Measurements from ENCODE around the gene SLC44A4.
"Not testable (repeated sequence)": the region's sequence is repeated elsewhere in the genome, so short reads cannot be mapped to it uniquely, and the experiment has no call there.

Gene SLC44A4

GRCh38 chr6:31907158-31907813 is 28.5 kb upstream of the SLC44A4 start:
- DNase-seq (ENCODE audit: low read depth), result peak; percentile 40
- H3K4me3 ChIP-seq (ENCODE audit: low read depth, low read length), result no peak overlapping the region
- TF ChIP-seq CTCF (IDR thresholded peaks at IDR 0.05; ENCODE audit: insufficient read depth, low read depth, low read length, missing control alignments), result no peak

- not testable (repeated sequence) for DNase-seq (ENCODE audit: low read depth)
These were observed 27.9 kb upstream of the SLC44A4 start for GRCh38 chr6:31906727-31907126.

GRCh38 chr6:31906122-31906521 is 27.3 kb upstream of the SLC44A4 start:
- no peak for TF ChIP-seq CTCF (IDR thresholded peaks at IDR 0.05; ENCODE audit: insufficient read depth, low read depth, low read length, missing control alignments)
- no peak for DNase-seq (ENCODE audit: low read depth)
- no peak overlapping the region for H3K4me3 ChIP-seq (ENCODE audit: low read depth, low read length)

More at GRCh38 chr6:31906727-31907126, 27.9 kb upstream of the SLC44A4 start:
- not testable (repeated sequence) for H3K4me3 ChIP-seq (ENCODE audit: low read depth, low read length)

GRCh38 chr6:31905041-31905440 is 26.2 kb upstream of the SLC44A4 start:
- no peak for TF ChIP-seq CTCF (IDR thresholded peaks at IDR 0.05; ENCODE audit: insufficient read depth, low read depth, low read length, missing control alignments)
- no peak overlapping the region for H3K4me3 ChIP-seq (ENCODE audit: low read depth, low read length)
- DNase-seq (ENCODE audit: low read depth), result no peak

- no peak for TF ChIP-seq CTCF (IDR thresholded peaks at IDR 0.05; ENCODE audit: insufficient read depth, low read depth, low read length, missing control alignments)
- H3K4me3 ChIP-seq (ENCODE audit: low read depth, low read length), result no peak overlapping the region
- DNase-seq (ENCODE audit: low read depth), result no peak
These were observed 25.2 kb upstream of the SLC44A4 start for GRCh38 chr6:31903957-31904356.

GRCh38 chr6:31901953-31902643 is 23.3 kb upstream of the SLC44A4 start, which contains the start of gene ZBTB12:
Gene ZBTB12, minus strand, starts transcription at chr6:31902086. Its CDS starts 781 bp downstream, at chr6:31901305.
- peak within 1 kb of the TSS; percentile 62 for H3K4me3 ChIP-seq (ENCODE audit: low read depth, low read length)
- no peak for TF ChIP-seq CTCF (IDR thresholded peaks at IDR 0.05; ENCODE audit: insufficient read depth, low read depth, low read length, missing control alignments)
- peak; percentile 96 for DNase-seq (ENCODE audit: low read depth)

GRCh38 chr6:31901415-31901952 is 22.7 kb upstream of the SLC44A4 start:
- peak overlapping the region; percentile 62 for H3K4me3 ChIP-seq (ENCODE audit: low read depth, low read length)
- DNase-seq (ENCODE audit: low read depth), result peak; percentile 82
- no peak for TF ChIP-seq CTCF (IDR thresholded peaks at IDR 0.05; ENCODE audit: insufficient read depth, low read depth, low read length, missing control alignments)

Data from GM12865 (cell line).